AG04450 (cell line): Measurements from ENCODE around the gene ARL9. TPM values are rescaled to one million over a fixed set of nuclear protein-coding genes. Genes with fewer than 3 reads are reported as not detected.
A peak's percentile ranks its signal among the peaks of the same experiment; 100 is the strongest.

Experiments used
- CTCF ChIA-PET: fragments of 300-600, 350-600 bp; formaldehyde crosslinking; extraction: SDS; loops from one replicate; lab custom pipeline; 2022; ENCODE audit warnings: antibody characterized with exemption, inconsistent platforms; lab: Charles Lee
- POLR2A ChIA-PET: fragments of 350-600 bp; formaldehyde crosslinking; extraction: SDS; loops from one replicate; lab custom pipeline; 2021; ENCODE audit warnings: antibody characterized with exemption, inconsistent platforms; lab: Yijun Ruan, JAX
- DNase-seq: peaks from one replicate; pipeline ENCODE4 v3.0.0-alpha.2; 2011; ENCODE audit warnings: low read depth, low spot score
- H3K27ac ChIP-seq: one replicate; pipeline ENCODE4 v1.5.1; 2012; ENCODE audit warnings: low read depth, low read length, control low read depth
- H3K27me3 ChIP-seq: one replicate; pipeline ENCODE4 v1.6.0; 2012; ENCODE audit warnings: low read length; ENCODE audit not compliant: control insufficient read depth, insufficient read depth
- H3K4me3 ChIP-seq: 2 replicates; pipeline ENCODE4 v1.5.1; 2011; ENCODE audit warnings: mild to moderate bottlenecking, low read depth, low read length, control low read depth
- H3K9me3 ChIP-seq: 2 replicates; pipeline ENCODE4 v1.5.1; 2012; ENCODE audit warnings: low read length; ENCODE audit not compliant: control insufficient read depth, insufficient read depth
- CTCF ChIP-seq: IDR thresholded peaks from 2 replicates; pipeline ENCODE4 v1.5.1; 2011; ENCODE audit warnings: low read depth, low read length, control low read depth, inconsistent platforms
- polyA minus RNA-seq: library from RNA; depleted of rRNA, polyadenylated mRNA; stranded (reverse); fragments of >200 nt; gene quantifications from 2 replicates; pipeline ENCODE4 v1.2.3, GENCODE V29; 2011; rRNA and poly(A)+ RNA removed
- polyA plus RNA-seq: library from polyadenylated mRNA; depleted of rRNA; stranded (reverse); fragments of >200 nt; gene quantifications from 2 replicates; pipeline ENCODE4 v1.2.3, GENCODE V29; 2011; rRNA removed

The ARL9 gene
- 0.68 and 0.78 TPM in 2 replicates for polyA plus RNA-seq
- 0.39 and 0.46 TPM in 2 replicates for polyA minus RNA-seq

GRCh38 chr4:56505269-56506130 is at the start of gene ARL9:
Gene ARL9 (plus strand): TSS chr4:56505791. CDS start chr4:56505863, 72 bp downstream.
- no peak for TF ChIP-seq CTCF
- H3K27me3 ChIP-seq, result no peaks in the 10 kb centered on the region
- H3K9me3 ChIP-seq, result no peaks in the 10 kb centered on the region
- ChIA-PET CTCF (interaction anchor here (0.7 to 1.7 kb wide), 2 partner anchors 294 to 331 kb away, joined by 5 to 6 read pairs; no protein-coding TSS in a partner anchor), POLR2A (no interaction called here)
- no peak within 1 kb of the TSS for H3K27ac ChIP-seq
- peak; percentile 11 for DNase-seq
- H3K4me3 ChIP-seq, result peak within 1 kb of the TSS; percentile 65

GRCh38 chr4:56460085-56460484 is 45.5 kb upstream of the ARL9 start:
- Histone ChIP-seq H3K27me3 (no peaks in the 10 kb centered on the region), H3K9me3 (no peaks in the 10 kb centered on the region), H3K27ac (no peak overlapping the region), H3K4me3 (no peak overlapping the region)
- no peak for DNase-seq
- ChIA-PET POLR2A (no interaction called here), CTCF (interaction anchor here (0.6 to 2.4 kb wide), 2 partner anchors 22 to 24 kb away, joined by 3 to 7 read pairs; partner anchors contain the start of genes PAICS and PPAT)
- no peak for TF ChIP-seq CTCF

GRCh38 chr4:56462157-56462556 is 43.4 kb upstream of the ARL9 start:
- TF ChIP-seq CTCF, result no peak
- Histone ChIP-seq H3K27me3 (no peaks in the 10 kb centered on the region), H3K4me3 (no peak overlapping the region), H3K27ac (no peak overlapping the region), H3K9me3 (no peaks in the 10 kb centered on the region)
- POLR2A ChIA-PET, result no interaction called here
- no peak for DNase-seq
- CTCF ChIA-PET, result no interaction called here

- no peak overlapping the region for H3K27ac ChIP-seq
- POLR2A ChIA-PET, result no interaction called here
- CTCF ChIA-PET, result interaction anchor here (0.7 kb wide), 1 partner anchor 81 kb away, joined by 3 read pairs; no protein-coding TSS in a partner anchor
- H3K4me3 ChIP-seq, result no peak overlapping the region
- TF ChIP-seq CTCF, result no peak
- no peaks in the 10 kb centered on the region; the same call in 1 of the 2 replicates for H3K9me3 ChIP-seq
- no peaks in the 10 kb centered on the region for H3K27me3 ChIP-seq
- no peak for DNase-seq
Measured at GRCh38 chr4:56463711-56464110, 41.9 kb upstream of the ARL9 start.

GRCh38 chr4:56464581-56464980 is 41.0 kb upstream of the ARL9 start:
- Histone ChIP-seq H3K27ac (no peak overlapping the region), H3K4me3 (no peak overlapping the region), H3K9me3 (no peaks in the 10 kb centered on the region; the same call in 1 of the 2 replicates), H3K27me3 (no peaks in the 10 kb centered on the region)
- DNase-seq, result no peak
- ChIA-PET CTCF (interaction anchor here (0.7 to 2.5 kb wide), 2 partner anchors 28 to 41 kb away, joined by 3 to 5 read pairs; partner anchors contain the start of genes PAICS and PPAT), POLR2A (no interaction called here)
- TF ChIP-seq CTCF, result no peak
